ENCODE results near the gene DNAJB9. TPM values are rescaled to one million over a fixed set of nuclear protein-coding genes. Genes with fewer than 3 reads are reported as not detected.

Gene DNAJB9
- total RNA-seq, 1 experiment from 2014 or later = 11.1 TPM

- DNase-seq (ENCODE audit: low read depth, low spot score) (no peak), ATAC-seq (no peak)
- Histone ChIP-seq H3K27ac (ENCODE audit: low read length) (no peak overlapping the region), H3K4me1 (ENCODE audit: control insufficient read depth, insufficient read depth, low read length) (no peaks in the 10 kb centered on the region), H3K9me3 (ENCODE audit: control insufficient read depth, insufficient read depth, low read depth, low read length) (no peaks in the 10 kb centered on the region), H3K4me3 (ENCODE audit: low read depth in 2 of 2, low read length in 2 of 2) (no peak overlapping the region), H3K36me3 (ENCODE audit: control insufficient read depth, insufficient read depth, low read length) (no peaks in the 10 kb centered on the region), H3K27me3 (ENCODE audit: control insufficient read depth, insufficient read depth, low read length) (no peaks in the 10 kb centered on the region)
- intact Hi-C loops (cut with micrococcal nuclease; ENCODE audit: unreplicated experiment) (no loop called here), in situ Hi-C loops (cut with HindIII; ENCODE audit: low pct_unique_long_range_greater_than_20kb, low sequenced_read_pairs) (no loop called here)
- POLR2A ChIA-PET = no interaction called here
- CTCF ChIA-PET = no interaction called here
- no TSS peak for BruUV-seq (replicated peaks)
- TF ChIP-seq SIN3A (IDR thresholded peaks at IDR 0.05; ENCODE audit: borderline replicate concordance, insufficient read depth, low read depth, low read length) = no peak
- TF ChIP-seq CTCF (IDR thresholded peaks at IDR 0.05) = no peak
- TF ChIP-seq POLR2AphosphoS5 (IDR thresholded peaks at IDR 0.05; ENCODE audit: low read depth, low read length) = no peak
- TF ChIP-seq, protein P1, sequence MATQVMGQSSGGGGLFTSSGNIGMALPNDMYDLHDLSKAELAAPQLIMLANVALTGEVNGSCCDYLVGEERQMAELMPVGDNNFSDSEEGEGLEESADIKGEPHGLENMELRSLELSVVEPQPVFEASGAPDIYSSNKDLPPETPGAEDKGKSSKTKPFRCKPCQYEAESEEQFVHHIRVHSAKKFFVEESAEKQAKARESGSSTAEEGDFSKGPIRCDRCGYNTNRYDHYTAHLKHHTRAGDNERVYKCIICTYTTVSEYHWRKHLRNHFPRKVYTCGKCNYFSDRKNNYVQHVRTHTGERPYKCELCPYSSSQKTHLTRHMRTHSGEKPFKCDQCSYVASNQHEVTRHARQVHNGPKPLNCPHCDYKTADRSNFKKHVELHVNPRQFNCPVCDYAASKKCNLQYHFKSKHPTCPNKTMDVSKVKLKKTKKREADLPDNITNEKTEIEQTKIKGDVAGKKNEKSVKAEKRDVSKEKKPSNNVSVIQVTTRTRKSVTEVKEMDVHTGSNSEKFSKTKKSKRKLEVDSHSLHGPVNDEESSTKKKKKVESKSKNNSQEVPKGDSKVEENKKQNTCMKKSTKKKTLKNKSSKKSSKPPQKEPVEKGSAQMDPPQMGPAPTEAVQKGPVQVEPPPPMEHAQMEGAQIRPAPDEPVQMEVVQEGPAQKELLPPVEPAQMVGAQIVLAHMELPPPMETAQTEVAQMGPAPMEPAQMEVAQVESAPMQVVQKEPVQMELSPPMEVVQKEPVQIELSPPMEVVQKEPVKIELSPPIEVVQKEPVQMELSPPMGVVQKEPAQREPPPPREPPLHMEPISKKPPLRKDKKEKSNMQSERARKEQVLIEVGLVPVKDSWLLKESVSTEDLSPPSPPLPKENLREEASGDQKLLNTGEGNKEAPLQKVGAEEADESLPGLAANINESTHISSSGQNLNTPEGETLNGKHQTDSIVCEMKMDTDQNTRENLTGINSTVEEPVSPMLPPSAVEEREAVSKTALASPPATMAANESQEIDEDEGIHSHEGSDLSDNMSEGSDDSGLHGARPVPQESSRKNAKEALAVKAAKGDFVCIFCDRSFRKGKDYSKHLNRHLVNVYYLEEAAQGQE (IDR thresholded peaks at IDR 0.05; ENCODE audit: insufficient read depth in 1 of 2, low read depth in 2 of 2, low read length in 1 of 2) = no peak
- TF ChIP-seq TCF7L2 (IDR thresholded peaks at IDR 0.05; ENCODE audit: low read depth, low read length) = no peak
Measured at GRCh38 chr7:108559253-108559652, 10.4 kb upstream of the DNAJB9 start.

- Histone ChIP-seq H3K4me1 (ENCODE audit: control insufficient read depth, insufficient read depth, low read length) (no peaks in the 10 kb centered on the region), H3K4me3 (ENCODE audit: low read depth in 2 of 2, low read length in 2 of 2) (no peak overlapping the region), H3K36me3 (ENCODE audit: control insufficient read depth, insufficient read depth, low read length) (peaks cover 4% of the 10 kb centered on the region), H3K27me3 (ENCODE audit: control insufficient read depth, insufficient read depth, low read length) (no peaks in the 10 kb centered on the region), H3K9me3 (ENCODE audit: control insufficient read depth, insufficient read depth, low read depth, low read length) (no peaks in the 10 kb centered on the region), H3K27ac (ENCODE audit: low read length) (no peak overlapping the region)
- TF ChIP-seq SIN3A (IDR thresholded peaks at IDR 0.05; ENCODE audit: borderline replicate concordance, insufficient read depth, low read depth, low read length) (no peak), CTCF (IDR thresholded peaks at IDR 0.05) (no peak), POLR2AphosphoS5 (IDR thresholded peaks at IDR 0.05; ENCODE audit: low read depth, low read length) (no peak), TCF7L2 (IDR thresholded peaks at IDR 0.05; ENCODE audit: low read depth, low read length) (no peak)
- TF ChIP-seq, protein P1 (IDR thresholded peaks at IDR 0.05; ENCODE audit: insufficient read depth in 1 of 2, low read depth in 2 of 2, low read length in 1 of 2) = no peak
- in situ Hi-C loops (cut with HindIII; ENCODE audit: low pct_unique_long_range_greater_than_20kb, low sequenced_read_pairs) (no loop called here), intact Hi-C loops (cut with micrococcal nuclease; ENCODE audit: unreplicated experiment) (no loop called here)
- ChIA-PET POLR2A (no interaction called here), CTCF (no interaction called here)
- ATAC-seq = no peak
- BruUV-seq (replicated peaks) = no TSS peak
- no peak for DNase-seq (ENCODE audit: low read depth, low spot score)
Measured at GRCh38 chr7:108561047-108561619, 8.5 kb upstream of the DNAJB9 start.
